Left hindlimb (tissue), 1 donor: Measurements from ENCODE around the gene THSD7A.

Experiments
- DNase-seq: peaks from one replicate; pipeline ENCODE4 v3.0.0-alpha.2; 2018

THSD7A gene

DNA sequence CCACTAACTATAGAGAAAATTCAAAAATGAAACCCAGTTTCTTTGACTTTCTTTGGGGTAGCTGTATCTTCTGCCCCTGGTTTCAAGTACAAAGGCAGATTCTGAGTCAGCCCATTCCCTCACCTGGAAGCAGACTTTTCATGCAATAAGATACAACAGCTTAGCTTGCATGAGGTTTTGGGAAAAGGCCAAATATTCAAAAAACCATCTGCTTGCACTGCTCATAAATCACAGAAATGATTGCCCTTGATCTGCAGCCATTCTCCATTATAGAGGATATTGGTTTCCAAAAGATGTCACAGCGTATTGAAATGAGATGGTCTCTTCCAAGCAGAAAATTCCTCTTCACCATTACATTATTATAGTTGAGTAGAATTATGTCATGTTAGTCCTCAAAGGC lies 504.4 kb downstream of the THSD7A start:
- no peak for DNase-seq
